Colonic mucosa (tissue), 4 donors: Measurements from ENCODE around the gene AP2A2. TPM values are rescaled to one million over a fixed set of nuclear protein-coding genes. Genes with fewer than 3 reads are reported as not detected.

Source experiments
- DNase-seq: peaks from one replicate; pipeline ENCODE4 v3.0.0-alpha.2; 2020
- H3K27ac ChIP-seq: fragments of 200-600 bp; one replicate; pipeline ENCODE4 v1.8.0; 2021
- H3K27me3 ChIP-seq: fragments of 200-600 bp; one replicate; pipeline ENCODE4 v1.8.0; 2021
- H3K36me3 ChIP-seq: fragments of 200-600 bp; one replicate; pipeline ENCODE4 v1.8.0; 2021
- H3K4me1 ChIP-seq: fragments of 200-600 bp; one replicate; pipeline ENCODE4 v1.8.0; 2021; ENCODE audit warnings: mild to moderate bottlenecking
- H3K4me3 ChIP-seq: fragments of 200-600 bp; one replicate; pipeline ENCODE4 v1.8.0; 2021
- H3K9ac ChIP-seq, 2 donors: one replicate each; pipeline ENCODE4 v1.7.0; 2013; ENCODE audit warnings: control low read depth in 2 of 2, low read depth in 2 of 2, low read length in 2 of 2
- H3K9me3 ChIP-seq: fragments of 200-600 bp; one replicate; pipeline ENCODE4 v1.8.0; 2021
- CTCF ChIP-seq: fragments of 200-600 bp; IDR thresholded peaks from one replicate; pipeline ENCODE4 v1.8.0; 2022; ENCODE audit warnings: antibody characterized with exemption, mild to moderate bottlenecking
- intact Hi-C: fragments of 100-400 bp; cut with DNase I; formaldehyde crosslinking; loops from one replicate; pipeline ENCODE4 v1.14.1; 2022
- total RNA-seq, 2 donors: library from RNA; stranded (reverse); fragmentation: NEBNext Ultra II Directional in 1 of 2; extraction: Animal tissue kit (Norgen Biotek cat#: 25700) in 1 of 2; gene quantifications; one replicate each; pipeline ENCODE4 v1.2.1, GENCODE V29; 2021
- donor health status: healthy.
- donor health status: DM: no; HTN: no; CAD: no.
- donor health status: DM: no; HTN: no; CAD: no.

The AP2A2 gene
- total RNA-seq, 2 donors from 2014 or later, result 69.4 to 72.5 TPM

DNA sequence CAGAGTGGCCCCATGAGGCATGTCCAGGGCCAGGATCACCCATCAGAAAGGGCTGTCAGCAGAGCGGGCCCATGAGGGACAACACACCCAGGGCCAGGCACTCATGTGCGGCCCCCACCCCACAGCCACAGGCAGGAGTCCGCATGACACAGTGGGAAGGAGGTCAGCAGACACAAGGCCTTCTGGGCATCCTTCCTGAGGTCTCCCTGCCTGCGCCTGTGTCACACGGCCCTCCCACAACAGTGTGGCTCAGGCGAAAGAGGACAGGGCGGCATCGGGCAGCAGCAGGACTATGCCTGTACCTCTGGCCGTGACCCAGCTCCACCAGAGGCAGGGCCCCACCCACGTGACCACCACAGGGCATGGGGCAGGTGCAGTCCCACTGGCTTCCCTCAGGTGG, 42.1 kb upstream of the AP2A2 start:
- Histone ChIP-seq H3K27ac (no peak overlapping the region), H3K27me3 (no peaks in the 10 kb centered on the region), H3K9me3 (no peaks in the 10 kb centered on the region), H3K4me1 (no peaks in the 10 kb centered on the region), H3K36me3 (no peaks in the 10 kb centered on the region), H3K9ac (no peak overlapping the region), H3K4me3 (no peak overlapping the region)
- no peak for DNase-seq
- no peak for TF ChIP-seq CTCF
- intact Hi-C loops, result no loop called here

GRCh38 chr11:884578-885070, 41.0 kb upstream of the AP2A2 start:
- DNase-seq, result no peak
- intact Hi-C loops, result no loop called here
- no peaks in the 10 kb centered on the region for H3K36me3 ChIP-seq

DNA sequence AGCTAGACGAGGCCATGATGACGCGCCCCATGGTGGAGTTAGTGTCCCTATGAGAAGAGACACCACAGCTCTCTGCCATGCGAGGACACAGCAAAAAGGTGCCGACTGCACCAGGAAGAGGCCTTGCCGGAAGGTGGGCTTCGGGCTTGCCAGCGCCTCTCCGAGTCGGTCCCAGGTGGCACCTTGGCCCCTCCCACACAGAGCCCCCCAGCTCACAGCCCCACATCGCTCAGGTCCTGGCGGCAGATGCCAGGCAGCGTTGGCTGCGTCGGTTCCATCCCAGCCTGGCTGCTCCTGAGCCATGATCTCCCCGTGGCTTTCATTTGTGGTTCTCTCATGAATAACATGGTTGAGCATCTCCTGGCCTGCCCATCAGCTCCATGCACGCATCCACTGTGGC, 39.1 kb upstream of the AP2A2 start:
- no peaks in the 10 kb centered on the region for H3K4me1 ChIP-seq
- no peak overlapping the region for H3K27ac ChIP-seq
- no peaks in the 10 kb centered on the region for H3K36me3 ChIP-seq
- H3K27me3 ChIP-seq, result no peaks in the 10 kb centered on the region
- no peak for TF ChIP-seq CTCF
- DNase-seq, result no peak
- no peak overlapping the region for H3K4me3 ChIP-seq
- H3K9ac ChIP-seq, result no peak overlapping the region
- intact Hi-C loops, result no loop called here
- no peaks in the 10 kb centered on the region for H3K9me3 ChIP-seq

More at GRCh38 chr11:884578-885070, 41.0 kb upstream of the AP2A2 start:
- Histone ChIP-seq H3K4me3 (no peak overlapping the region), H3K27ac (no peak overlapping the region), H3K9ac (no peak overlapping the region), H3K4me1 (no peaks in the 10 kb centered on the region), H3K9me3 (no peaks in the 10 kb centered on the region), H3K27me3 (no peaks in the 10 kb centered on the region)
- no peak for TF ChIP-seq CTCF

DNA sequence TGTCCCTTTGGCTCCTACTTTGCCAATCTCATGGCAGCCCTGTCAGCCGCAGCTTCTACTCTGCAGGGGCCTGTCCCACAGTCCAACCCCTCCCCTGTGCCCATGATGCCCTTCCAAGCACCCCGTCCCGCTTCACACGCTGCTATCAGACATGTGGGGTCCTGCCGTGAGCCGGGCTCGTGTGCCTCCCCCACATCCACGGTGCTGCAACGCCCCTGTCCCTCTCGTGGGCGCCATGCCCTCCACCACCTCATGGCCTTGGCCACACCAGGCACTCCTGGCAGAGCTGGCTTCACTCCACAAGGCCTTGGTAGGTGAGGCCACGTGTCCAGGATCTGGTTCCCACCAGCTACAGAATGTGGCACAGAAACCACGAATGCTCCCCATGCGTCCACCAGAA, 38.1 kb upstream of the AP2A2 start:
- Histone ChIP-seq H3K9me3 (no peaks in the 10 kb centered on the region), H3K27me3 (no peaks in the 10 kb centered on the region), H3K9ac (no peak overlapping the region), H3K27ac (no peak overlapping the region), H3K4me1 (no peaks in the 10 kb centered on the region), H3K4me3 (no peak overlapping the region), H3K36me3 (no peaks in the 10 kb centered on the region)
- intact Hi-C loops, result no loop called here
- DNase-seq, result no peak
- no peak for TF ChIP-seq CTCF

DNA sequence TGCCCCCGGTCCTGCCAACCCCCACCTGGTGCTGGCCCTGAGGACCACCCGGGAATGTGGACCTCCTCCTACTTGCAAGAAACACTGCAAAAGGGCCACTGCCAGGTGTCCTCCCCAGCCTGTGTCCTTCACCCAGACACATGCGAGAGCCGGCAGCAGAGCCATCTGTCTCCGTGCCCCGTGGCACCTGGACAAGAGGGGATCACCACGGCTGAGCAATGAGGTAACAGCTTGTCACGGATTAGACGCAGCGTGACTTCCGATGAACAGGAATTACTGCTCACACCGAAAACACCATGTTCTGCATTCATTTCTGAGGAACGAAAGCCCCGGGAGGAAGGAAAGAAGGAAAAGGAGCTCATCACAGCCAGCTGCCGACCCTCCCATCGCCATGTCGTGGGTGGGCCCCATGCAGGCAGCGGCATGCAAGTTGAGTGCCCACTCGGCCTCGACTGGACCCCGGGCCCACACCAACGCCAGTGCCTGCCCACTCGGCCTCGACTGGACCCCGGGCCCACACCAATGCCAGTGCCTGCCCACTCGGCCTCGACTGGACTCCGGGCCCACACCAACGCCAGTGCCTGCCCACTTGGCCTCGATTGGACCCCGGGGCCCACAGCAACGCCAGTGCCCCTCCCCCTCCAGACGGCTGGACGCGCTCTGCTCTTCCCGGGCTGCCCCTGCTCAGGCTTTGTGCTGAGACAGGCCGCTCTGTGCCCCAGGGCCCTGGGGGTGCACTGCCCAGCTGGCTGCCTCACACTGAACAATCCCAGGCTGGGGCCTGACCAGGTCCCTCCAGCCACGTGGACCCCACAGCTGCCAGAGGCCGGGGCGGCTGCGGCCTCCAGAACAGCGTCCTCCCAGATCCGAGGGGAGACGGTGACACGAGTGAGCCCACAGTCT, 37.1 kb upstream of the AP2A2 start:
- Histone ChIP-seq H3K4me1 (no peaks in the 10 kb centered on the region), H3K36me3 (no peaks in the 10 kb centered on the region), H3K27me3 (no peaks in the 10 kb centered on the region), H3K4me3 (no peak overlapping the region), H3K27ac (no peak overlapping the region), H3K9me3 (no peaks in the 10 kb centered on the region), H3K9ac (no peak overlapping the region)
- no peak for DNase-seq
- intact Hi-C loops, result no loop called here
- TF ChIP-seq CTCF, result no peak
